Epithelial cell of esophagus (primary cell): ENCODE results near the gene NCBP2.

Experiments
- DNase-seq: peaks from one replicate; pipeline ENCODE4 v3.0.0; 2010; ENCODE audit warnings: low read depth
- H3K4me3 ChIP-seq: 2 replicates; pipeline ENCODE4 v1.5.1; 2011; ENCODE audit warnings: mild to moderate bottlenecking, low read length, control low read depth
- CTCF ChIP-seq: IDR thresholded peaks from 2 replicates; pipeline ENCODE4 v1.5.1; 2011; ENCODE audit warnings: low read depth, mild to moderate bottlenecking, low read length, control low read depth, inconsistent platforms; ENCODE audit not compliant: insufficient read depth; ENCODE audit errors: missing control alignments

Gene NCBP2

GRCh38 chr3:196985954-196986885, 43.9 kb upstream of the NCBP2 start:
- no peak for DNase-seq

GRCh38 chr3:196985298-196985697, 43.0 kb upstream of the NCBP2 start:
- no peak for TF ChIP-seq CTCF
- DNase-seq, result no peak
- no peak overlapping the region for H3K4me3 ChIP-seq

More at GRCh38 chr3:196985954-196986885, 43.9 kb upstream of the NCBP2 start:
- peak; percentile 15 for TF ChIP-seq CTCF
- H3K4me3 ChIP-seq, result no peak overlapping the region

- TF ChIP-seq CTCF, result no peak
- no peak overlapping the region for H3K4me3 ChIP-seq
- no peak for DNase-seq
These were observed 40.9 kb upstream of the NCBP2 start for GRCh38 chr3:196983186-196983585.

GRCh38 chr3:196981657-196982056, 39.3 kb upstream of the NCBP2 start:
- DNase-seq, result no peak
- H3K4me3 ChIP-seq, result no peak overlapping the region
- TF ChIP-seq CTCF, result no peak

GRCh38 chr3:196979545-196979944, 37.2 kb upstream of the NCBP2 start:
- no peak for TF ChIP-seq CTCF
- no peak overlapping the region for H3K4me3 ChIP-seq
- peak; percentile 34 for DNase-seq

- no peak for DNase-seq
- no peak overlapping the region for H3K4me3 ChIP-seq
- TF ChIP-seq CTCF, result no peak
These were observed 34.6 kb upstream of the NCBP2 start for GRCh38 chr3:196976941-196977340.

GRCh38 chr3:196975349-196975748, 33.0 kb upstream of the NCBP2 start:
- TF ChIP-seq CTCF, result no peak
- no peak for DNase-seq
- no peak overlapping the region for H3K4me3 ChIP-seq
